Upper lobe of right lung (tissue), 1 donor: Measurements from ENCODE around the gene MESD. TPM values are rescaled to one million over a fixed set of nuclear protein-coding genes. Genes with fewer than 3 reads are reported as not detected.

Experiments used
- ATAC-seq: fragments of 200-7000 bp; cut with Tn5 transposase; one replicate; pipeline ENCODE4 v1.9.1; 2020; ENCODE audit warnings: mild to moderate bottlenecking, moderate library complexity
- DNase-seq: peaks from one replicate; pipeline ENCODE4 v3.0.0-alpha.2; 2020
- H3K27ac ChIP-seq: fragments of 200-600 bp; one replicate; pipeline ENCODE4 v1.8.0; 2022
- H3K27me3 ChIP-seq: fragments of 200-600 bp; one replicate; pipeline ENCODE4 v1.8.0; 2022; ENCODE audit warnings: mild to moderate bottlenecking
- H3K36me3 ChIP-seq: fragments of 200-600 bp; one replicate; pipeline ENCODE4 v1.8.0; 2022
- H3K4me1 ChIP-seq: fragments of 200-600 bp; one replicate; pipeline ENCODE4 v1.8.0; 2022
- H3K4me3 ChIP-seq: fragments of 200-600 bp; one replicate; pipeline ENCODE4 v1.8.0; 2022; ENCODE audit warnings: mild to moderate bottlenecking
- H3K9me3 ChIP-seq: fragments of 200-600 bp; one replicate; pipeline ENCODE4 v1.8.0; 2022
- CTCF ChIP-seq: fragments of 200-600 bp; IDR thresholded peaks from one replicate; pipeline ENCODE4 v1.8.0; 2022; ENCODE audit warnings: antibody characterized with exemption
- intact Hi-C: fragments of 100-400 bp; cut with DNase I; formaldehyde crosslinking; loops from one replicate; pipeline ENCODE4 v1.11.0; 2022
- total RNA-seq: library from RNA; stranded (reverse); fragmentation: NEBNext Ultra II Directional; extraction: Animal tissue kit (Norgen Biotek cat#: 25700); gene quantifications from one replicate; pipeline ENCODE4 v1.2.1, GENCODE V29; 2021
- donor health status: DM: no; HTN: yes; CAD: no; lungs with severe emphysema.

Gene MESD
- total RNA-seq, 1 donor from 2014 or later: 26.7 TPM

- TF ChIP-seq CTCF: no peak
- intact Hi-C loops: no loop called here
- DNase-seq (no peak), ATAC-seq (no peak)
- no peaks in the 10 kb centered on the region for H3K4me1 ChIP-seq
- no peaks in the 10 kb centered on the region for H3K27me3 ChIP-seq
- H3K4me3 ChIP-seq: no peak overlapping the region
- no peaks in the 10 kb centered on the region for H3K9me3 ChIP-seq
- H3K27ac ChIP-seq: no peak overlapping the region
- peaks cover 13% of the 10 kb centered on the region for H3K36me3 ChIP-seq
Observed at GRCh38 chr15:80920271-80920699, 69.3 kb downstream of the MESD start.

- H3K27me3 ChIP-seq: no peaks in the 10 kb centered on the region
Observed at GRCh38 chr15:80918196-80918783, 71.3 kb downstream of the MESD start.

GRCh38 chr15:80916056-80916455, 73.6 kb downstream of the MESD start:
- no peaks in the 10 kb centered on the region for H3K27me3 ChIP-seq
- H3K9me3 ChIP-seq: no peaks in the 10 kb centered on the region
- no peak for DNase-seq
- H3K36me3 ChIP-seq: no peaks in the 10 kb centered on the region
- intact Hi-C loops: no loop called here
- no peak for TF ChIP-seq CTCF
- no peak overlapping the region for H3K4me3 ChIP-seq
- no peak overlapping the region for H3K27ac ChIP-seq
- H3K4me1 ChIP-seq: no peaks in the 10 kb centered on the region
- no peak for ATAC-seq

More at GRCh38 chr15:80918196-80918783, 71.3 kb downstream of the MESD start:
- H3K27ac ChIP-seq: no peak overlapping the region
- intact Hi-C loops: no loop called here
- no peaks in the 10 kb centered on the region for H3K4me1 ChIP-seq
- TF ChIP-seq CTCF: no peak
- peaks cover 5% of the 10 kb centered on the region for H3K36me3 ChIP-seq
- ATAC-seq (no peak), DNase-seq (no peak)
- no peaks in the 10 kb centered on the region for H3K9me3 ChIP-seq
- no peak overlapping the region for H3K4me3 ChIP-seq

- intact Hi-C loops: no loop called here
- Histone ChIP-seq H3K36me3 (peaks cover 6% of the 10 kb centered on the region), H3K4me3 (no peak overlapping the region), H3K9me3 (no peaks in the 10 kb centered on the region), H3K27me3 (no peaks in the 10 kb centered on the region), H3K4me1 (no peaks in the 10 kb centered on the region), H3K27ac (no peak overlapping the region)
- no peak for DNase-seq
- TF ChIP-seq CTCF: no peak
- ATAC-seq: no peak
Observed at GRCh38 chr15:80915472-80915871, 74.1 kb downstream of the MESD start.

- no peak for ATAC-seq
- no peaks in the 10 kb centered on the region for H3K27me3 ChIP-seq
- intact Hi-C loops: no loop called here
- H3K9me3 ChIP-seq: no peaks in the 10 kb centered on the region
- TF ChIP-seq CTCF: no peak
- H3K36me3 ChIP-seq: peaks cover 23% of the 10 kb centered on the region
- DNase-seq: no peak
- no peaks in the 10 kb centered on the region for H3K4me1 ChIP-seq
- no peak overlapping the region for H3K27ac ChIP-seq
- no peak overlapping the region for H3K4me3 ChIP-seq
Observed at GRCh38 chr15:80913541-80913940, 76.1 kb downstream of the MESD start.

GRCh38 chr15:80912673-80913072, 76.9 kb downstream of the MESD start:
- Histone ChIP-seq H3K36me3 (peaks cover 27% of the 10 kb centered on the region), H3K4me3 (no peak overlapping the region), H3K4me1 (no peaks in the 10 kb centered on the region), H3K27ac (no peak overlapping the region), H3K9me3 (no peaks in the 10 kb centered on the region), H3K27me3 (no peaks in the 10 kb centered on the region)
- DNase-seq (no peak), ATAC-seq (no peak)
- TF ChIP-seq CTCF: no peak
- intact Hi-C loops: no loop called here
